ENCODE results near the gene RAB8B. TPM values are rescaled to one million over a fixed set of nuclear protein-coding genes. Genes with fewer than 3 reads are reported as not detected.

RAB8B gene
- total RNA-seq, 1 donor from 2014 or later = 21.5 TPM

- Histone ChIP-seq H3K27me3 (ENCODE audit: control insufficient read depth, insufficient read depth, low read length) (no peaks in the 10 kb centered on the region), H3K36me3 (ENCODE audit: control insufficient read depth, insufficient read depth, low read length) (no peaks in the 10 kb centered on the region), H3K4me3 (ENCODE audit: low read depth, low read length) (no peak overlapping the region)
- no peak for TF ChIP-seq CTCF (IDR thresholded peaks at IDR 0.05; ENCODE audit: insufficient read depth, low read length, poor library complexity, severe bottlenecking)
- DNase-seq (ENCODE audit: low read depth) = no peak
These were observed 97.7 kb downstream of the RAB8B start for GRCh38 chr15:63287109-63287508.

- Histone ChIP-seq H3K27me3 (ENCODE audit: control insufficient read depth, insufficient read depth, low read length) (no peaks in the 10 kb centered on the region), H3K36me3 (ENCODE audit: control insufficient read depth, insufficient read depth, low read length) (no peaks in the 10 kb centered on the region), H3K4me3 (ENCODE audit: low read depth, low read length) (no peak overlapping the region)
- no peak for DNase-seq (ENCODE audit: low read depth)
- TF ChIP-seq CTCF (IDR thresholded peaks at IDR 0.05; ENCODE audit: insufficient read depth, low read length, poor library complexity, severe bottlenecking) = no peak
These were observed 98.9 kb downstream of the RAB8B start for GRCh38 chr15:63288342-63288741.

DNA sequence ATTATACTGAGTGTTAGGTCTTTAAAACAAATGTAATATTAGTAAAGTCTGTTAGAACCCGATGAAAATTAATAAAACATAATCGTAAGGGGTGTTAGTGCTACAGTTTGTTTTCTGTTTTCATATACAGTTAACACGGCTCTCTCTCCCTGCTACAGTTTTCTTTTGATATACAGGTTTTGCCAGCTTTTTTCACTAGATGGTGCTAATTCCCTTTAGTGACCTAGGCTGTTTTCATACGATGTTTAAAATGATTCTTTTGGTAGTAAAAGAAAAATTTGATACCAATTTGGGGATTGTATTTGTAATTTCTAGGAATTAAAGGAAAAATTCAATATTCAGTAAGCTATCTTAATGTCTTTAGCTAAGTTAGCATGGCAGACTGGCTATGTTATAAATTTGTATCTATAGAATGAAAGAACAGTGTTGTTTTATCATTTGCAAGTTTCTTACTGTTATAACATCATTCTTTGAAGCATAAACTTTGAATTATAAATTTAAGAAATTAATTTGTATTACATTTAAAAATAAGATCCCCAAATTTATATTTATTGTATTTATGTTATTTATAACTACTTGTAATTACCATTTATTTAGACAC, 99.5 kb downstream of the RAB8B start:
- no peak for DNase-seq (ENCODE audit: low read depth)
- TF ChIP-seq CTCF (IDR thresholded peaks at IDR 0.05; ENCODE audit: insufficient read depth, low read length, poor library complexity, severe bottlenecking) = peak; percentile 57
- H3K27me3 ChIP-seq (ENCODE audit: control insufficient read depth, insufficient read depth, low read length) = no peaks in the 10 kb centered on the region
- no peaks in the 10 kb centered on the region for H3K36me3 ChIP-seq (ENCODE audit: control insufficient read depth, insufficient read depth, low read length)
- H3K4me3 ChIP-seq (ENCODE audit: low read depth, low read length) = no peak overlapping the region

- TF ChIP-seq CTCF (IDR thresholded peaks at IDR 0.05; ENCODE audit: insufficient read depth, low read length, poor library complexity, severe bottlenecking) = no peak
- peak; percentile 42 for DNase-seq (ENCODE audit: low read depth)
These were observed 102.1 kb downstream of the RAB8B start for GRCh38 chr15:63291507-63291906.

DNA sequence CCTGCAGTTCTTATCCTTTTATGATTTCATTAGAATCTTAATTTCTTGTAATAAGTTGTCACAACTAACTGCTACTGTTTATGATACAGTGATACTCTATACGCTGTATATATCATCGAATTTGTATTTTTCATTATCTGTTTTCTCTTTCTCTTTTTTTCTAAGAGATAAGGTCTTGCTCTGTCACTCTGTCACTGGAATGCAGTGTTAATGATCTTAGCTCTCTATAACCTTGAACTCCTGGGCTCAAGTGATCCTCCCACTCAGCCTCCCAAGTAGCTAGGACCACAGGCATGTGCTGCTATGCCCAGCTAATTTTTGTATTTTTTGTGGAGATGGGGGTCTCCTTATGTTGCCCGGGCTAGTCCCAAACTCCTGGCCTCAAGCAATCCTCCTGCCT, 102.8 kb downstream of the RAB8B start:
- Histone ChIP-seq H3K4me3 (ENCODE audit: low read depth, low read length) (no peak overlapping the region), H3K36me3 (ENCODE audit: control insufficient read depth, insufficient read depth, low read length) (no peaks in the 10 kb centered on the region), H3K27me3 (ENCODE audit: control insufficient read depth, insufficient read depth, low read length) (no peaks in the 10 kb centered on the region)
- no peak for TF ChIP-seq CTCF (IDR thresholded peaks at IDR 0.05; ENCODE audit: insufficient read depth, low read length, poor library complexity, severe bottlenecking)
- no peak for DNase-seq (ENCODE audit: low read depth)

More at GRCh38 chr15:63291507-63291906, 102.1 kb downstream of the RAB8B start:
- no peaks in the 10 kb centered on the region for H3K27me3 ChIP-seq (ENCODE audit: control insufficient read depth, insufficient read depth, low read length)
- no peak overlapping the region for H3K4me3 ChIP-seq (ENCODE audit: low read depth, low read length)
- no peaks in the 10 kb centered on the region for H3K36me3 ChIP-seq (ENCODE audit: control insufficient read depth, insufficient read depth, low read length)

- no peak for DNase-seq (ENCODE audit: low read depth)
- H3K4me3 ChIP-seq (ENCODE audit: low read depth, low read length) = no peak overlapping the region
- no peaks in the 10 kb centered on the region for H3K27me3 ChIP-seq (ENCODE audit: control insufficient read depth, insufficient read depth, low read length)
- TF ChIP-seq CTCF (IDR thresholded peaks at IDR 0.05; ENCODE audit: insufficient read depth, low read length, poor library complexity, severe bottlenecking) = no peak
- no peaks in the 10 kb centered on the region for H3K36me3 ChIP-seq (ENCODE audit: control insufficient read depth, insufficient read depth, low read length)
These were observed 103.4 kb downstream of the RAB8B start for GRCh38 chr15:63292771-63293170.

Data from kidney epithelial cell (primary cell).